Activated T-cell treated with anti-CD3 and anti-CD28 coated beads for 1 hour (primary cell): ENCODE results near the gene GBGT1.

Experiments
- DNase-seq: peaks from one replicate; pipeline ENCODE4 v3.0.0-alpha.2; 2020; ENCODE audit warnings: low read depth

The GBGT1 gene

DNA sequence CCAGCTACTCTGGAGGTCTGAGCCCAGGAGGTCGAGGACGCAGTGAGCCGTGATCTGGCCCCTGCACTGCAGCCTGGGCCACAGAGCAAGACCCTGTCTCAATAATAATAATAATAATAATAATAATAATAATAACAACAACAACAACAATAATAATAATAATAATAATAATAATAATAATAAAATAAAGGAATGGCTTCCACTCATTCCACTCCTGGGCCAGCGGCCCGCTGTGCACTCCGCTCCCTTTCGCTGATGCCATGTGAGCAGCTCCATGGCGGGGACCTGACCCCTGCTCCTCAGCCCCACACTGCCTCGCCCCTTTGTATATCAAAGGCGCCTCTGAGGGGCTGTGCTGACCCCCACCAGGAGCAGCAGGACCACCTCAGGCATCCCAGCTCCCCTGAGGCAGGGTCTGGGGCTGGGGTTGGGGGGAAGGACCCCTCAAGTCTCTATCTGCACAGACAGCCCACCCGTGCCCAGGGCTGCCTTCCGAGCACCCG lies 20.0 kb downstream of the GBGT1 start:
- DNase-seq, result no peak

- no peak for DNase-seq
These were observed 20.8 kb downstream of the GBGT1 start for GRCh38 chr9:133142684-133143622.

DNA sequence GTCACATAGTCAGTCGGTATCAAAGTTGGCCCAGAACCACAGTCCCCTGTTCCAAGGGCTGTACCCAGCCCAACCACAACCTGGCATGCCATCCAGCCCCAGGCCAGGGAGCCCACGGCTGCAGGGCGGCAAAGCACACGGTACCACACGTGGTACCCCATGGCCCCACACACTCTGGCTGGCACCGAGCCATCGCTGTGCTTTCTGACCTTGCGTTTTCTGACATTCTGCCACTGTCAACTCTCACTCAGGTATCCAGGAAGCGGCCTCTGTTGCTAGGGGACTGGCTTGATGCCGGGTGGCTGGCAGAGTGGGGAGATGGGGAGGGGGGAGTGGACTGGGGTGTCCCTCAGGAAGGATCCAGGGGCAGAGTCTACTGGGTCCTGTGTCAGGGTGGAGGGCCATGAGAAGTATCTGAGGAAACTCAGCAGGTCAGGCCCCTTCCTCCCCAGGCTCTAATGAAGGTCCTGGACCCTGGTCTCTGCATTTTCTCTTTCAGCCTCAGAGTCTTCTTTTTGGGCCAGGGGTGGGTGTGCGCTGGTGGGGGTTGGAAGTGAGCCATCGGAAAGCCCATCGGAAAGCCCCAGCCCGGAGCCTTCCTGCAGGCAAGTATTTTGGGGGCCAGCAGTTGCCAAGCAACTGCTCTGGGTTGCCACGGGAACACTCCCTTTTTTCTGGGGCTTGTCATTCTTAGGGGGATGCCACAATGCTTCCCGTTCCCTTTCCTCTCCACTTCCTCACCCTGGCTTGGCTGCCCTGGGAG lies 21.7 kb downstream of the GBGT1 start:
- peak; percentile 70 for DNase-seq

- no peak for DNase-seq
These were observed 23.1 kb downstream of the GBGT1 start for GRCh38 chr9:133140606-133141005.

GRCh38 chr9:133140174-133140505 lies 23.6 kb downstream of the GBGT1 start:
- no peak for DNase-seq

GRCh38 chr9:133139246-133140173 lies 24.2 kb downstream of the GBGT1 start:
- no peak for DNase-seq

- DNase-seq, result no peak
These were observed 26.1 kb downstream of the GBGT1 start for GRCh38 chr9:133137451-133138231.

GRCh38 chr9:133135146-133135745 lies 28.5 kb downstream of the GBGT1 start:
- DNase-seq, result no peak

DNA sequence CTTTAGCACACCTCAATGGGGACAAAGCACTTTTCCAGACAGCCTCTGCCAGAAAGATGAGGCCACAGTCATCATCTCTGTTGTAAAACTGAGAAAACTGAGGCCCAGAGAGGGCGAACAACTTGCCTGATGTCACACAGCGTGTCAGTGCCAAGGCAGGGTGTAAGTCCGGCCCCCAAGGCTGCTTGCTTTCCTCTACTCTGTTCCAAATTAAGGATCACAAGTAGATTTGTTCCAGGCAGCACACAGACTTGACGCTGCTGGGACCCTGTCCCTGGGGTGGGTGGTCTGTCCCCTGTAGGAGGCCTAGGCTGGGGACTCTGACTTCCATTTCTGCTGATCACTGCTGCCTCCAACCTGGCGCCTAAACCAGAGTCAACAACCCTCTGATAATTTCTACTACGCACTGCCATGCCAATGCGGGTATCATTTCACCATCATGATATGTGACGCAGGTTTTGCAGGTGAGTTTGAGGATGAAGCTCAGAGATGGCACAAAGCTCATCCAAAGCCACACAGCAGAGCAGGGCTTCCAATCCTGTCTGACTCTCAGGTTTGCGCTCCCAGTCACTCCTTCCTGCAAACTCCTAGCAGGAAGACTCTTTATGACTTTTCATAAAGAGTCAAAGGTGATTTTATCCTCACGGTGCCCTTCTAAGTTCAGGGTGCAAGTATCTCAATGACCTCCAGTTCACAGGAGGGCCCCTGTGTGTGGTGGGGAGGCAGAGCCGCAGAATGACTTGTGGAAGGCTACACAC lies 29.1 kb downstream of the GBGT1 start:
- no peak for DNase-seq

DNA sequence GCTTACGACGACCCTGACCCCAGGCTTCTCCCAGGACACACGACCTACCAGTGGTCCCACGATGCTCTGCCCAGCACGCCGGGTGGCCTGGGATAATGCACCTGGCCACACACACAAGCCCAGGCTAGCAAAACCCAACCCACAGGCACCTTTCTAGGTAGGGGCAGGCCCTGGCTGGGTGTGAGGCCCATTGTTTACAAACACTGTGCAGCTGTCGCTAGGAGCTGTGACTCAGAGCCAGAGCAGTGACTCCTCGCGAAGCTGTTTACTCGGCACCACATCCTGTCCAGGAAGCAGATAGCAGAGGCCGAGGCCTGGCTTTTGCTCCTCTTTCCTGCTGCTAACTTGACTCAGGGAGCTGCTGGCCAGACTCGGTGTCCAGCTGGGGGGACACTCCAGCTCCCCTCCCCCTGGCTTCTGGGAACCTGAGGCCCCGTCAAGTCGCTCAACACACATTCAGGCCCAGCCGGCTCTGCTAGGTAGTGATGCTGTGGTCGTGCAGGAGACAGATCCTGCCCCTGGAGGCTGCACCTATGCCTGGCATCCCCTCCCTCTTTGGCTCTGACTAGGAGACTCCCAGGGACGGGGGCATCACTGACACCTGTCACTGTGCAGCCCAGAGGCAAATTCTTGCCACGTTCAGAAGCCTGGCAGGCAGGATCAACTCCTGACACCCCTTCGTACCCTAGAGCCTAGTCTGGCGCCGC lies 29.9 kb downstream of the GBGT1 start:
- peak; percentile 75 for DNase-seq

DNA sequence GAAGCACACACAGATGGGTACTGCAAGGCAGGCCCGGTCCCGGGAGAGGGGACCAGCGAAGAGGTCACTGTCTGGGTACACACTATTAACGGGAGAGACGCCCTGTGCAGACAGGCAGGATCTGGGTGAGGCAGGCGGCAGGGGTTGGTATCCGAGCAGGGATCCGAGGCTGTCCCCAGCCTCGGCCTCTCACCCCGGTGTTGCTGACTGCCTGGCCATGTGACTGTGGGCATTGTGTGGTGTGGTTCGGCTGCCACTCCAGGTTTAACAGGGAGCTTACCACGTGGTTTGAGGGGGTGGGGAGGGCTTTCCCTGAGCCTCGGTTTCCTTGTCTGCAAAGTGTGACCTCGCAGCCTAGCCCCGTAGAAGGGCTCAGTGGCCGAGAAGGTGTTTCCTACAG lies 31.5 kb downstream of the GBGT1 start:
- no peak for DNase-seq

- DNase-seq, result no peak
These were observed 32.2 kb downstream of the GBGT1 start for GRCh38 chr9:133131506-133131905.

- DNase-seq, result no peak
These were observed 32.9 kb downstream of the GBGT1 start for GRCh38 chr9:133130685-133131244.

- no peak for DNase-seq
These were observed 34.5 kb downstream of the GBGT1 start for GRCh38 chr9:133129001-133129795.

DNA sequence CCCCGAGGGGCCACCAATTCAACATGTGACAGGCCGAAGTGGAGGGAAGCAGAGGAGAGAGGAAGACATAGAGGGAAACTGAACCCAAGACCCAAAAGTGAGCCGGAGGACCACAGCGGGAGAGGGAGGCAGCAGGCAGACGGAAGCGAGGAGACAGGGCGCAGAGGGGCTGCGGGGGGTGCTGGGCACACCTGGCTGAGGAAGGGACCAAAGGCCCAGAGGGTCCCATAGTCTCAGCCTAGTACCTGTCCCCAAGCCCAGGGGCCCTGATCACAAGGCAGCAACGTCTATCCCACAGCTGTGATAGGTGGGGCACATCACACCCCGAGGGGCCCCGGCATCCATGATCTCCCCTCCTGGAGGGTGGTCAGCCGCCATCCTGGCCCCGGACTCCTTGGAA lies 35.6 kb downstream of the GBGT1 start:
- DNase-seq, result no peak

- DNase-seq, result no peak
These were observed 36.3 kb downstream of the GBGT1 start for GRCh38 chr9:133127340-133127981.

GRCh38 chr9:133126697-133127339 lies 36.9 kb downstream of the GBGT1 start:
- no peak for DNase-seq
